ENCODE results near the gene POLA1. TPM values are rescaled to one million over a fixed set of nuclear protein-coding genes. Genes with fewer than 3 reads are reported as not detected.

The POLA1 gene
- total RNA-seq, 1 donor from 2014 or later = 18.7 TPM

GRCh38 chrX:25023908-25024307, 330.2 kb downstream of the POLA1 start:
- no peak for DNase-seq
- Mint-ChIP-seq H3K36me3 (ENCODE audit: low read depth) (no peaks in the 10 kb centered on the region), H3K9me3 (no peaks in the 10 kb centered on the region), H3K4me3 (no peak overlapping the region), H3K27ac (no peak overlapping the region), H3K4me1 (peaks cover 16% of the 10 kb centered on the region), H3K27me3 (peaks cover 30% of the 10 kb centered on the region)
- no peak for TF ChIP-seq CTCF (IDR thresholded peaks at IDR 0.05)
- ATAC-seq (ENCODE audit: low read depth) = no peak
- ChIA-PET POLR2A (no interaction called here), CTCF (no interaction called here)
- intact Hi-C loops (cut with micrococcal nuclease) = no loop called here

- Mint-ChIP-seq H3K4me1 (peaks cover 12% of the 10 kb centered on the region), H3K9me3 (no peaks in the 10 kb centered on the region), H3K36me3 (ENCODE audit: low read depth) (no peaks in the 10 kb centered on the region), H3K4me3 (no peak overlapping the region), H3K27ac (no peak overlapping the region), H3K27me3 (peaks cover 30% of the 10 kb centered on the region)
- no peak for TF ChIP-seq CTCF (IDR thresholded peaks at IDR 0.05)
- POLR2A ChIA-PET = no interaction called here
- CTCF ChIA-PET = no interaction called here
- intact Hi-C loops (cut with micrococcal nuclease) = no loop called here
- DNase-seq (no peak), ATAC-seq (ENCODE audit: low read depth) (no peak)
These were observed 331.9 kb downstream of the POLA1 start for GRCh38 chrX:25025615-25026014.

GRCh38 chrX:25026576-25026975, 332.9 kb downstream of the POLA1 start:
- CTCF ChIA-PET = no interaction called here
- POLR2A ChIA-PET = no interaction called here
- H3K27ac Mint-ChIP-seq = no peak overlapping the region
- H3K4me1 Mint-ChIP-seq = peaks cover 7% of the 10 kb centered on the region
- H3K9me3 Mint-ChIP-seq = no peaks in the 10 kb centered on the region
- H3K36me3 Mint-ChIP-seq (ENCODE audit: low read depth) = no peaks in the 10 kb centered on the region
- no peak overlapping the region for H3K4me3 Mint-ChIP-seq
- peaks cover 25% of the 10 kb centered on the region for H3K27me3 Mint-ChIP-seq
- intact Hi-C loops (cut with micrococcal nuclease) = no loop called here
- no peak for TF ChIP-seq CTCF (IDR thresholded peaks at IDR 0.05)
- ATAC-seq (ENCODE audit: low read depth) (no peak), DNase-seq (no peak)

- Mint-ChIP-seq H3K36me3 (ENCODE audit: low read depth) (no peaks in the 10 kb centered on the region), H3K4me1 (no peaks in the 10 kb centered on the region), H3K27me3 (peaks cover 13% of the 10 kb centered on the region), H3K9me3 (no peaks in the 10 kb centered on the region), H3K4me3 (no peak overlapping the region), H3K27ac (no peak overlapping the region)
- CTCF ChIA-PET = no interaction called here
- ATAC-seq (ENCODE audit: low read depth) = no peak
- DNase-seq = no peak
- intact Hi-C loops (cut with micrococcal nuclease) = no loop called here
- POLR2A ChIA-PET = no interaction called here
- no peak for TF ChIP-seq CTCF (IDR thresholded peaks at IDR 0.05)
These were observed 335.0 kb downstream of the POLA1 start for GRCh38 chrX:25028726-25029125.

GRCh38 chrX:25029288-25029825, 335.6 kb downstream of the POLA1 start:
- H3K27me3 Mint-ChIP-seq = peaks cover 9% of the 10 kb centered on the region
- ChIA-PET POLR2A (no interaction called here), CTCF (no interaction called here)
- no peak overlapping the region for H3K27ac Mint-ChIP-seq
- H3K4me3 Mint-ChIP-seq = no peak overlapping the region
- DNase-seq = no peak
- no peaks in the 10 kb centered on the region for H3K9me3 Mint-ChIP-seq
- no peaks in the 10 kb centered on the region for H3K36me3 Mint-ChIP-seq (ENCODE audit: low read depth)
- TF ChIP-seq CTCF (IDR thresholded peaks at IDR 0.05) = no peak
- H3K4me1 Mint-ChIP-seq = no peaks in the 10 kb centered on the region
- intact Hi-C loops (cut with micrococcal nuclease) = no loop called here
- ATAC-seq (ENCODE audit: low read depth) = no peak
